GM18868 (cell line): Measurements from ENCODE around the gene LSR.
"Not testable (repeated sequence)": the region's sequence is repeated elsewhere in the genome, so short reads cannot be mapped to it uniquely, and the experiment has no call there.

Experiments
- ATAC-seq: cut with Tn5 transposase; IDR thresholded peaks from one replicate; pipeline ENCODE4 v1.9.1; 2021; ENCODE audit warnings: mild to moderate bottlenecking, moderate library complexity; ENCODE audit not compliant: unreplicated experiment

The LSR gene

GRCh38 chr19:35279985-35280821, 31.4 kb downstream of the LSR start:
- no peak for ATAC-seq

GRCh38 chr19:35281303-35281702, 32.5 kb downstream of the LSR start:
- ATAC-seq = no peak

GRCh38 chr19:35284153-35285094, 35.6 kb downstream of the LSR start:
- ATAC-seq = no peak

GRCh38 chr19:35285095-35285449, 36.3 kb downstream of the LSR start:
- no peak for ATAC-seq

GRCh38 chr19:35285465-35285864, 36.7 kb downstream of the LSR start:
- not testable (repeated sequence) for ATAC-seq

- not testable (repeated sequence) for ATAC-seq
Measured at GRCh38 chr19:35286101-35286500, 37.3 kb downstream of the LSR start.

- no peak for ATAC-seq
Measured at GRCh38 chr19:35287713-35288112, 38.9 kb downstream of the LSR start.

GRCh38 chr19:35288331-35288730, 39.5 kb downstream of the LSR start:
- no peak for ATAC-seq

- ATAC-seq = no peak
Measured at GRCh38 chr19:35288906-35289305, 40.1 kb downstream of the LSR start.

GRCh38 chr19:35290381-35291127, 41.8 kb downstream of the LSR start:
- no peak for ATAC-seq

GRCh38 chr19:35291259-35291658, 42.5 kb downstream of the LSR start:
- ATAC-seq = no peak

- no peak for ATAC-seq
Measured at GRCh38 chr19:35291916-35292315, 43.1 kb downstream of the LSR start, which contains the start of gene MAG. MAG (plus strand) TSS chr19:35292161; CDS start chr19:35295409, 3,248 bp downstream.

- ATAC-seq = no peak
Measured at GRCh38 chr19:35292421-35293362, 43.9 kb downstream of the LSR start.

- ATAC-seq = no peak
Measured at GRCh38 chr19:35293363-35293739, 44.5 kb downstream of the LSR start.

- ATAC-seq = no peak
Measured at GRCh38 chr19:35293808-35294207, 45.0 kb downstream of the LSR start.

GRCh38 chr19:35294328-35294727, 45.5 kb downstream of the LSR start:
- no peak for ATAC-seq

- ATAC-seq = no peak
Measured at GRCh38 chr19:35294859-35295791, 46.3 kb downstream of the LSR start.

- no peak for ATAC-seq
Measured at GRCh38 chr19:35295792-35296462, 47.1 kb downstream of the LSR start.
